ENCODE data around the gene CNTNAP5.
"Not testable (repeated sequence)": the region's sequence is repeated elsewhere in the genome, so short reads cannot be mapped to it uniquely, and the experiment has no call there.

CNTNAP5 gene

GRCh38 chr2:124354466-124354865 is 329.4 kb downstream of the CNTNAP5 start:
- no peak overlapping the region for H3K4me3 ChIP-seq (ENCODE audit: low read depth, low read length)
- DNase-seq = no peak
- no peaks in the 10 kb centered on the region for H3K36me3 ChIP-seq
- no peak overlapping the region for H3K27ac ChIP-seq
- H3K9me3 ChIP-seq (ENCODE audit: severe bottlenecking) = no peaks in the 10 kb centered on the region
- TF ChIP-seq, protein P1, sequence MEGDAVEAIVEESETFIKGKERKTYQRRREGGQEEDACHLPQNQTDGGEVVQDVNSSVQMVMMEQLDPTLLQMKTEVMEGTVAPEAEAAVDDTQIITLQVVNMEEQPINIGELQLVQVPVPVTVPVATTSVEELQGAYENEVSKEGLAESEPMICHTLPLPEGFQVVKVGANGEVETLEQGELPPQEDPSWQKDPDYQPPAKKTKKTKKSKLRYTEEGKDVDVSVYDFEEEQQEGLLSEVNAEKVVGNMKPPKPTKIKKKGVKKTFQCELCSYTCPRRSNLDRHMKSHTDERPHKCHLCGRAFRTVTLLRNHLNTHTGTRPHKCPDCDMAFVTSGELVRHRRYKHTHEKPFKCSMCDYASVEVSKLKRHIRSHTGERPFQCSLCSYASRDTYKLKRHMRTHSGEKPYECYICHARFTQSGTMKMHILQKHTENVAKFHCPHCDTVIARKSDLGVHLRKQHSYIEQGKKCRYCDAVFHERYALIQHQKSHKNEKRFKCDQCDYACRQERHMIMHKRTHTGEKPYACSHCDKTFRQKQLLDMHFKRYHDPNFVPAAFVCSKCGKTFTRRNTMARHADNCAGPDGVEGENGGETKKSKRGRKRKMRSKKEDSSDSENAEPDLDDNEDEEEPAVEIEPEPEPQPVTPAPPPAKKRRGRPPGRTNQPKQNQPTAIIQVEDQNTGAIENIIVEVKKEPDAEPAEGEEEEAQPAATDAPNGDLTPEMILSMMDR (IDR thresholded peaks at IDR 0.05; ENCODE audit: low read depth, low read length) = no peak
- no peaks in the 10 kb centered on the region for H3K27me3 ChIP-seq (ENCODE audit: insufficient read depth, low read depth, severe bottlenecking)

DNA sequence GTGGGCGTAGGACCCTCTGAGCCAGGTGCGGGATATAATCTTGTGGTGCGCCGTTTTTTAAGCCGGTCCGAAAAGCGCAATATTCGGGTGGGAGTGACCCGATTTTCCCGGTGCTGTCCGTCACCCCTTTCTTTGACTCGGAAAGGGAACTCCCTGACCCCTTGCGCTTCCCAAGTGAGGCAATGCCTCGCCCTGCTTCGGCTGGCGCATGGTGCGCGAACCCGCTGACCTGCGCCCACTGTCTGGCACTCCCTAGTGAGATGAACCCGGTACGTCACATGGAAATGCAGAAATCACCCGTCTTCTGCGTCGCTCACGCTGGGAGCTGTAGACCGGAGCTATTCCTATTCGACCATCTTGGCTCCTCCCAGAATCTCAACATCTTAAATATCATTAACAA is 336.9 kb downstream of the CNTNAP5 start:
- H3K27ac ChIP-seq; H3K27me3 ChIP-seq (ENCODE audit: insufficient read depth, low read depth, severe bottlenecking); H3K9me3 ChIP-seq (ENCODE audit: severe bottlenecking); H3K4me3 ChIP-seq (ENCODE audit: low read depth, low read length); DNase-seq; H3K36me3 ChIP-seq: not testable (repeated sequence)

DNA sequence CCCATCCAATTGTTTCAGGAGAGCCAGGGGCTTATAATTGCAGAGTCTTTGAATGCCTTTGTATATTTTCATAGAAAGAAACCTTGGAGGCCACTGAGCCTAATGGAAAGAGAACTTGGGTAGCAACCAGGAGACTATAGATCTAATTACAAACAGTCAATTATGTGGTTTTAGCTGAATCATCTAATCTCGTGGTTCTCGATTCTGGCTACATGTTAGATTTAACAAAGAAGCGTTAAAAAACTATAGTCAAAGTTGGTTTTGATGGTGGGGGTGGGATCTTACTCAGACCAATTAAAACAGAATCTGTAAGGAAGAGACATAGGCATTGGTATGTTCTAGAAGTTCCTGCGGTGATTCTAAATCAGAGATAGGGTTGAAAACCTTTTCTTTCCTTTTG is 344.1 kb downstream of the CNTNAP5 start:
- no peak for DNase-seq
- H3K4me3 ChIP-seq (ENCODE audit: low read depth, low read length) = no peak overlapping the region
- no peaks in the 10 kb centered on the region for H3K9me3 ChIP-seq (ENCODE audit: severe bottlenecking)
- TF ChIP-seq, protein P1 (IDR thresholded peaks at IDR 0.05; ENCODE audit: low read depth, low read length) = no peak
- no peak overlapping the region for H3K27ac ChIP-seq
- H3K36me3 ChIP-seq = no peaks in the 10 kb centered on the region
- no peaks in the 10 kb centered on the region for H3K27me3 ChIP-seq (ENCODE audit: insufficient read depth, low read depth, severe bottlenecking)

GRCh38 chr2:124380221-124380749 is 355.2 kb downstream of the CNTNAP5 start:
- Histone ChIP-seq H3K4me3 (ENCODE audit: low read depth, low read length) (no peak overlapping the region), H3K36me3 (no peaks in the 10 kb centered on the region), H3K27me3 (ENCODE audit: insufficient read depth, low read depth, severe bottlenecking) (no peaks in the 10 kb centered on the region), H3K27ac (no peak overlapping the region), H3K9me3 (ENCODE audit: severe bottlenecking) (no peaks in the 10 kb centered on the region)
- no peak for DNase-seq
- TF ChIP-seq, protein P1 (IDR thresholded peaks at IDR 0.05; ENCODE audit: low read depth, low read length) = no peak

GRCh38 chr2:124382067-124382618 is 357.1 kb downstream of the CNTNAP5 start:
- TF ChIP-seq, protein P1 (IDR thresholded peaks at IDR 0.05; ENCODE audit: low read depth, low read length) = no peak
- DNase-seq = no peak
- Histone ChIP-seq H3K9me3 (ENCODE audit: severe bottlenecking) (no peaks in the 10 kb centered on the region), H3K27me3 (ENCODE audit: insufficient read depth, low read depth, severe bottlenecking) (no peaks in the 10 kb centered on the region), H3K27ac (no peak overlapping the region), H3K4me3 (ENCODE audit: low read depth, low read length) (no peak overlapping the region), H3K36me3 (no peaks in the 10 kb centered on the region)

DNA sequence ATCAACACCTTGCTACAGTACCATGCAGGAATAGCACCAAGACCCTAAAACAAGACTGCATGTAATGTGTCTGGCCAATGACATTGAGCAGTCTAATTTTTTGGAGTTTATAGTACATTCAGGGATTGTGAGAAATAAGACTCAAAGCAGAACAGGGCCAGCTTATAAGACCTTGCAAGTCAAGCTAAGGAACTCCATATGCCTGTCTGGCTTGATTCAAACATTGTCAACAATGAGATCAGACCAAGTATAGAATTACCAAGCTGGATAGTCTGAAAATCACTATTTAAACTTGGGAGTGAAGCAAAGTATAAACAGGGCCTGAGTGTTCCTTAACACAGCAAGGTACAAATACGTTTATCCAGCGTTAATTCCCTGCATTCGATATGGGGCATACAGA is 370.9 kb downstream of the CNTNAP5 start:
- Histone ChIP-seq H3K27ac (no peak overlapping the region), H3K27me3 (ENCODE audit: insufficient read depth, low read depth, severe bottlenecking) (no peaks in the 10 kb centered on the region), H3K9me3 (ENCODE audit: severe bottlenecking) (no peaks in the 10 kb centered on the region), H3K36me3 (no peaks in the 10 kb centered on the region), H3K4me3 (ENCODE audit: low read depth, low read length) (no peak overlapping the region)
- TF ChIP-seq, protein P1 (IDR thresholded peaks at IDR 0.05; ENCODE audit: low read depth, low read length) = no peak
- no peak for DNase-seq
